ENCODE data around the gene IZUMO1.

DNA sequence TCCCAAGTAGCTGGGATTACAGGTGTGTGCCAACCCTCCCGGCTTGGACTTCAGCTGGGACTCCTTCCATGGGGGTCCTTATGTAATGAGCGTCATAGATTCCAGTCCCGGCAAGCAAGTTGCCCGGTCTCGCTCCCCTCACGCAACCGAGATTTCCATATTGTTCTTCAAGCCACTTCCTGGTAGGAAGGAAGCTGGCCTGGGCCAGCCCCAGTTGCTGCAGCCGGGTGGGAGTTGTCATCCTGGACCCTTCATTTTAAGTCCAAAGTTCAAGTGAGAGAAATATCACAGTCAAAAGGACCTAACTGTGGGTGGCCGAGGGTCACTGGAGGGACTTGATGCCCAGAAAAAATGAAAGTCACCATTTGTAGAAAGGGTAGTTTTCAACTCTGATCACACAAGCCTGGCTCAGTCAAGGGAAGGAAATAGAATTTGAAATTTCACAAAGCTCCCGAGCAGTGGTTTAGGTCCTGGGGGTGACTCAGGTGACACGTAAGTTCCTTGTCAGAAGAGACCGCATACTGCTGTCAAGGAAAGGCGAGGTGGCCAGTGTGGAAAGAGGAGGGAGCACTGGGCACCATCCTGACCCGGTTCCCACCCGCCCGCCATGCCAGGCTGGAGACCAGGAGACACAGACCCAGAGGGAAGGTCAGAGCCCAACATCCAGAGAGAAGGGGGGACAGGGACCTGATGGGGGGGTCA lies 13.9 kb upstream of the IZUMO1 start:
- TF ChIP-seq POLR2AphosphoS5 (IDR thresholded peaks at IDR 0.05) (no peak), POLR2A (IDR thresholded peaks at IDR 0.05) (no peak), EP300 (IDR thresholded peaks at IDR 0.05; ENCODE audit: low read depth) (no peak)
- TF ChIP-seq, protein P1, sequence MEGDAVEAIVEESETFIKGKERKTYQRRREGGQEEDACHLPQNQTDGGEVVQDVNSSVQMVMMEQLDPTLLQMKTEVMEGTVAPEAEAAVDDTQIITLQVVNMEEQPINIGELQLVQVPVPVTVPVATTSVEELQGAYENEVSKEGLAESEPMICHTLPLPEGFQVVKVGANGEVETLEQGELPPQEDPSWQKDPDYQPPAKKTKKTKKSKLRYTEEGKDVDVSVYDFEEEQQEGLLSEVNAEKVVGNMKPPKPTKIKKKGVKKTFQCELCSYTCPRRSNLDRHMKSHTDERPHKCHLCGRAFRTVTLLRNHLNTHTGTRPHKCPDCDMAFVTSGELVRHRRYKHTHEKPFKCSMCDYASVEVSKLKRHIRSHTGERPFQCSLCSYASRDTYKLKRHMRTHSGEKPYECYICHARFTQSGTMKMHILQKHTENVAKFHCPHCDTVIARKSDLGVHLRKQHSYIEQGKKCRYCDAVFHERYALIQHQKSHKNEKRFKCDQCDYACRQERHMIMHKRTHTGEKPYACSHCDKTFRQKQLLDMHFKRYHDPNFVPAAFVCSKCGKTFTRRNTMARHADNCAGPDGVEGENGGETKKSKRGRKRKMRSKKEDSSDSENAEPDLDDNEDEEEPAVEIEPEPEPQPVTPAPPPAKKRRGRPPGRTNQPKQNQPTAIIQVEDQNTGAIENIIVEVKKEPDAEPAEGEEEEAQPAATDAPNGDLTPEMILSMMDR (IDR thresholded peaks at IDR 0.05), result no peak
